IgD-negative memory B cell (primary cell): ENCODE data around the gene COPS6. TPM values are rescaled to one million over a fixed set of nuclear protein-coding genes. Genes with fewer than 3 reads are reported as not detected.
A peak's percentile ranks its signal among the peaks of the same experiment; 100 is the strongest.
"Not testable (repeated sequence)": the region's sequence is repeated elsewhere in the genome, so short reads cannot be mapped to it uniquely, and the experiment has no call there.

ENCODE experiments used
- H3K27ac Mint-ChIP-seq, 3 donors: one replicate each; pipeline ENCODE4 v1.8.0; 2020 to 2022; ENCODE audit warnings: mild to moderate bottlenecking in 3 of 3, mixed read lengths in 3 of 3, moderate library complexity in 1 of 3
- H3K27me3 Mint-ChIP-seq: one replicate; pipeline ENCODE4 v1.8.0; 2021; ENCODE audit warnings: mixed read lengths
- H3K36me3 Mint-ChIP-seq: one replicate; pipeline ENCODE4 v1.8.0; 2020; ENCODE audit warnings: mild to moderate bottlenecking, mixed read lengths
- H3K4me1 Mint-ChIP-seq, 3 donors: one replicate each; pipeline ENCODE4 v1.8.0; 2020 to 2022; ENCODE audit warnings: mixed read lengths in 3 of 3, mild to moderate bottlenecking in 1 of 3
- H3K4me3 Mint-ChIP-seq, 4 donors: one replicate each; pipeline ENCODE4 v1.8.0; 2020 to 2022; ENCODE audit warnings: mild to moderate bottlenecking in 4 of 4, mixed read lengths in 4 of 4, moderate library complexity in 3 of 4
- H3K9me3 Mint-ChIP-seq, 3 donors: one replicate each; pipeline ENCODE4 v1.8.0; 2020 to 2021; ENCODE audit warnings: mixed read lengths in 3 of 3, mild to moderate bottlenecking in 1 of 3
- polyA plus RNA-seq: library from polyadenylated mRNA; unstranded; fragments of 300-500 nt; fragmentation: Illumina TruSeq; gene quantifications from one replicate; pipeline ENCODE4 v1.2.3, GENCODE V29; 2021

The COPS6 gene
- polyA plus RNA-seq, 1 donor from 2014 or later: 121 TPM

DNA sequence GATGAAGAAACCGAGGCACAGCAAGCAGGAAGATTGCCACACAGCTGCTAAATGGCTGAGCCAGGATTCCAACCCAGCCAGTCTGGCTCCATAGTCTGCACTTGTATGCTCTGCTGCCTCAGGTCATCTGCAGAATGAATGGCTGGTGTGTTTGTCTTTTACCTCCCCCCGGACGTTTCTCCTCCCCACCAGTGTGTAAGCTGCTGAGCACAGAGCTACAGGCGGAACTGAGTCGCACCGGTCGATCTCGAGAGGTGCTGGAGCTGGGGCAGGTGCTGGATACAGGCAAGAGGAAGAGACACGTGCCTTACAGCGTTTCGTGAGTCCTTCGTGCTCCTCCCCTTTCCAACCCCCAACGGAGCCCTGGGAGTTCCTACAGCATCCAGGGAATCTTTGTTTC is 33.3 kb downstream of the COPS6 start:
- Mint-ChIP-seq H3K27ac (peak overlapping the region in 2 of 3 donors; percentile 52 to 73), H3K4me1 (peaks cover 29 to 33% (median 31%) of the 10 kb centered on the region in 3 donors), H3K27me3 (no peaks in the 10 kb centered on the region), H3K9me3 (no peaks in the 10 kb centered on the region), H3K4me3 (peak overlapping the region in 1 of 4 donors; percentile 30), H3K36me3 (peaks cover 5% of the 10 kb centered on the region)

DNA sequence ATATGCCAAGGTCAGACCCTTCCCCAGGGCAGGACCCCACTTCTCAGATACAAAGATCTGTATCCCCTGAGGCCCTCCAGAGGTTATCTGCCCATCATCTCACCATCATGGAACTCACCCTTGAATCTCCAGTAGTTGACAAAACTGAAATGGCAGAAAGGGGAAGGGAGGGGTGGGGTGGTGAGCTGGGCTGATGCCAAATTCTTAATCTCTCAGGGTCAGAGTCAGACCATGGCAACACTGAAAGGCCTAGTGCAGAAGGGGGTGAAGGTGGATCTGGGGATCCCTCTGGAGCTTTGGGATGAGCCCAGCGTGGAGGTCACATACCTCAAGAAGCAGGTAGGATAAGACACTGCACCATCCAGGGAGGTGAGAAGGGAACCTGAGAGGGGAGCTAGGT is 33.8 kb downstream of the COPS6 start:
- peak overlapping the region in 2 of 4 donors; percentile 28 to 70 for H3K4me3 Mint-ChIP-seq
- H3K36me3 Mint-ChIP-seq: peaks cover 5% of the 10 kb centered on the region
- H3K4me1 Mint-ChIP-seq: peaks cover 30 to 33% (median 31%) of the 10 kb centered on the region in 3 donors
- no peaks in the 10 kb centered on the region for H3K27me3 Mint-ChIP-seq
- H3K9me3 Mint-ChIP-seq: no peaks in the 10 kb centered on the region
- no peak overlapping the region for H3K27ac Mint-ChIP-seq

DNA sequence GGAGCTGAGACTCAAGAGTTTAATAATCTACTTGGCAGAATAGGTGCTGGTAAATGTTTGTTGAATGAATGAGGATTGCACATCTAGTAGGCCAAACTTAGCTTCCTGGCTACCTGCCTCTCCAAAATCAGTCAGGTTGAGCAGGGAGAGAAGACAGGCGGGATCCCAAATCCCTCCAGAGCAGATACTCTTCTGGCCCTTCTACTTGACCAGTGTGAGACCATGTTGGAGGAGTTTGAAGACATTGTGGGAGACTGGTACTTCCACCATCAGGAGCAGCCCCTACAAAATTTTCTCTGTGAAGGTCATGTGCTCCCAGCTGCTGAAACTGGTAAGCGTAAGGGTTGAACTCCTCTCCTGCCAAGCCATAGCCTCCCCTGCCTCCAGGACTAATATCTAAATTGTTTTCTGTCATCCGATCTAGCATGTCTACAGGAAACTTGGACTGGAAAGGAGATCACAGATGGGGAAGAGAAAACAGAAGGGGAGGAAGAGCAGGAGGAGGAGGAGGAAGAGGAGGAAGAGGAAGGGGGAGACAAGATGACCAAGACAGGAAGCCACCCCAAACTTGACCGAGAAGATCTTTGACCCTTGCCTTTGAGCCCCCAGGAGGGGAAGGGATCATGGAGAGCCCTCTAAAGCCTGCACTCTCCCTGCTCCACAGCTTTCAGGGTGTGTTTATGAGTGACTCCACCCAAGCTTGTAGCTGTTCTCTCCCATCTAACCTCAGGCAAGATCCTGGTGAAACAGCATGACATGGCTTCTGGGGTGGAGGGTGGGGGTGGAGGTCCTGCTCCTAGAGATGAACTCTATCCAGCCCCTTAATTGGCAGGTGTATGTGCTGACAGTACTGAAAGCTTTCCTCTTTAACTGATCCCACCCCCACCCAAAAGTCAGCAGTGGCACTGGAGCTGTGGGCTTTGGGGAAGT is 35.8 kb downstream of the COPS6 start:
- Mint-ChIP-seq H3K27ac (peak overlapping the region in 2 of 3 donors; percentile 78 to 93), H3K9me3 (no peaks in the 10 kb centered on the region), H3K27me3 (no peaks in the 10 kb centered on the region), H3K4me3 (peak overlapping the region; percentile 44 to 96 (median 82)), H3K36me3 (peaks cover 5% of the 10 kb centered on the region), H3K4me1 (peaks cover 22 to 30% (median 26%) of the 10 kb centered on the region in 3 donors)

DNA sequence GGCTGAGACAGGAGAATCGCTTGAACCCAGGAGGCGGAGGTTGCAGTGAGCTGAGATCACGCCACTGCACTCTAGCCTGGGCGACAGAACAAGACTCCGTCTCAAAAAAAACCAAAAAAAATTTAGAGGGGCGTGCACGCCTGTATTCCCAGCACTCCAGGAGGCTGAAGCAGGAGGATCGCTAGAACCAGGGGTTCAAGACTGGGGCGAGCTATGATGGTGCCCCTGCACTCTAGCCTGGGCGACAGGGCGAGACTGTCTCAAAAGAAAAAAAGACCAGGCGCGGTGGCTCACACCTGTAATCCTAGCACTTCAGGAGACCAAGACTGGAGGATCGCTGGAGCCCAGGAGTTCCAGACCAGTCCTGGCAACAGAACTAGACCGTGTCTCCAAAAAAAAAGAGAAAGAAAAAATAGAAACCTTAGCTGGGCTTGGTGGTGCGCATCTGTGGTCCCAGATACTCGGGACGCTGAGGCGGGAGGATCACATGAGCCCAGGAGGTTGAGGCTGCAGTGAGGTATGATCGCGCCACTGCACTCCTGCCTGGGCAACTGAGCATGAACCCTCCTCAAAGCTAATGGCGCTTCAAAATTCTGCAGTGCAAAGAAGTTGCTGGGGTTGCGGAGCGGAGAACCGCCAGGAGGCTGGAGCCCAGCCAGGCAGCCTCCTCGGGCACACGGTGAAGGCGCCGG is 37.6 kb downstream of the COPS6 start:
- H3K27me3 Mint-ChIP-seq: no peaks in the 10 kb centered on the region
- H3K36me3 Mint-ChIP-seq: peaks cover 5% of the 10 kb centered on the region
- H3K9me3 Mint-ChIP-seq: no peaks in the 10 kb centered on the region
- H3K4me3 Mint-ChIP-seq: peak overlapping the region; percentile 96 to 100 (median 100)
- H3K4me1 Mint-ChIP-seq: peaks cover 18 to 20% (median 19%) of the 10 kb centered on the region in 3 donors
- peak overlapping the region; percentile 93 to 99 (median 99) for H3K27ac Mint-ChIP-seq

GRCh38 chr7:100126931-100127865 is 38.4 kb downstream of the COPS6 start, which contains the start of gene MBLAC1:
TSS of gene MBLAC1 (plus strand) at chr7:100126967. CDS start at chr7:100127396, 429 bp downstream.
- Mint-ChIP-seq H3K4me3 (peak within 1 kb of the TSS; percentile 96 to 100 (median 100)), H3K36me3 (peaks cover 5% of the 10 kb centered on the region), H3K4me1 (peaks cover 19 to 20% (median 20%) of the 10 kb centered on the region in 3 donors), H3K27ac (peak within 1 kb of the TSS; percentile 93 to 99 (median 99)), H3K27me3 (no peaks in the 10 kb centered on the region), H3K9me3 (no peaks in the 10 kb centered on the region)

- Mint-ChIP-seq H3K9me3 (no peaks in the 10 kb centered on the region), H3K27me3 (no peaks in the 10 kb centered on the region), H3K4me3 (peak overlapping the region; percentile 78 to 90 (median 80)), H3K27ac (peak overlapping the region; percentile 27 to 69 (median 59)), H3K4me1 (peaks cover 24 to 25% (median 24%) of the 10 kb centered on the region in 3 donors), H3K36me3 (peaks cover 2% of the 10 kb centered on the region)
These were observed 39.3 kb downstream of the COPS6 start for GRCh38 chr7:100127866-100128636.

GRCh38 chr7:100128637-100128963 is 39.8 kb downstream of the COPS6 start:
- H3K36me3 Mint-ChIP-seq: peaks cover 2% of the 10 kb centered on the region

GRCh38 chr7:100130220-100130607 is 41.4 kb downstream of the COPS6 start:
- H3K27ac Mint-ChIP-seq, H3K36me3 Mint-ChIP-seq, H3K4me3 Mint-ChIP-seq, H3K9me3 Mint-ChIP-seq, H3K27me3 Mint-ChIP-seq: not testable (repeated sequence)
- H3K4me1 Mint-ChIP-seq: peaks cover 12 to 22% (median 12%) of the 10 kb centered on the region in 3 donors

More at GRCh38 chr7:100128637-100128963, 39.8 kb downstream of the COPS6 start:
- H3K27ac Mint-ChIP-seq: peak overlapping the region in 1 of 3 donors; percentile 69
- H3K9me3 Mint-ChIP-seq: no peaks in the 10 kb centered on the region
- H3K4me3 Mint-ChIP-seq: peak overlapping the region in 3 of 4 donors; percentile 78 to 90 (median 81)
- H3K27me3 Mint-ChIP-seq: no peaks in the 10 kb centered on the region
- H3K4me1 Mint-ChIP-seq: peaks cover 24 to 25% (median 24%) of the 10 kb centered on the region in 3 donors

- H3K4me3 Mint-ChIP-seq: peak overlapping the region in 2 of 4 donors; percentile 43 to 63
- H3K27me3 Mint-ChIP-seq: no peaks in the 10 kb centered on the region
- H3K9me3 Mint-ChIP-seq: no peaks in the 10 kb centered on the region
- H3K27ac Mint-ChIP-seq: no peak overlapping the region
- peaks cover 9 to 18% (median 12%) of the 10 kb centered on the region in 3 donors for H3K4me1 Mint-ChIP-seq
- H3K36me3 Mint-ChIP-seq: peaks cover 2% of the 10 kb centered on the region
These were observed 42.1 kb downstream of the COPS6 start for GRCh38 chr7:100130608-100131453.

DNA sequence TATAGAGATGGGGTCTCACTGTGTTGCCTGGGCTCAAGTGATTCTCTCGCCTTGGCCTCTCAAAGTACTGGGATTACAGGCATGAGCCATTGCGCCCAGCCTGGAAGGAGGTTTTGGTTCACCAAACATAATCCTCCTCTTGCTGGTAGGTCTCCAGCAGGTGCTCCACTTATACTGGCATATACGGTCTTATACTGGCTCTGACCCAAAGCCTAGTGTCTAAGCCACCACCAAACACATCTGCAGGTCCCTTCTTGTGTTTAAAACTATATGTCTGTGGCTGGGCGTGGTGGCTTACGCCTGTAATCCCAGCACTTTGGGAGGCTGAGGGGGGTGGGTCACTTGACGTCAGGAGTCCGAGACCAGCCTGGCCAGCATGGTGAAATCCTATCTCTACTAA is 43.4 kb downstream of the COPS6 start:
- Mint-ChIP-seq H3K4me3 (peak overlapping the region in 1 of 4 donors; percentile 45), H3K27me3 (no peaks in the 10 kb centered on the region), H3K4me1 (peaks cover 4 to 11% (median 10%) of the 10 kb centered on the region in 3 donors), H3K36me3 (no peaks in the 10 kb centered on the region), H3K9me3 (no peaks in the 10 kb centered on the region), H3K27ac (peak overlapping the region in 1 of 3 donors; percentile 56)

GRCh38 chr7:100132697-100133151 is 44.0 kb downstream of the COPS6 start:
- Mint-ChIP-seq H3K4me3 (peak overlapping the region in 2 of 4 donors; percentile 45 to 47), H3K4me1 (peaks cover 6 to 13% (median 12%) of the 10 kb centered on the region in 3 donors), H3K27ac (peak overlapping the region in 1 of 3 donors; percentile 56), H3K9me3 (no peaks in the 10 kb centered on the region), H3K27me3 (no peaks in the 10 kb centered on the region), H3K36me3 (no peaks in the 10 kb centered on the region)

- H3K36me3 Mint-ChIP-seq: no peaks in the 10 kb centered on the region
- H3K4me3 Mint-ChIP-seq: peak overlapping the region; percentile 27 to 91 (median 70)
- no peaks in the 10 kb centered on the region for H3K27me3 Mint-ChIP-seq
- H3K9me3 Mint-ChIP-seq: no peaks in the 10 kb centered on the region
- H3K4me1 Mint-ChIP-seq: peaks cover 8 to 16% (median 14%) of the 10 kb centered on the region in 3 donors
- peak overlapping the region in 2 of 3 donors; percentile 63 to 94 for H3K27ac Mint-ChIP-seq
These were observed 49.3 kb downstream of the COPS6 start for GRCh38 chr7:100137851-100138760.
